H9 (cell line): ENCODE measurements around the gene MORF4L1. TPM values are rescaled to one million over a fixed set of nuclear protein-coding genes. Genes with fewer than 3 reads are reported as not detected.

ENCODE experiments used
- DNase-seq: peaks from one replicate; pipeline ENCODE4 v3.0.0-alpha.2; 2017
- H2AFZ ChIP-seq: one replicate; pipeline ENCODE4 v1.6.1; 2013; ENCODE audit warnings: mild to moderate bottlenecking, low read length, control low read depth, moderate library complexity
- H2AK5ac ChIP-seq: 2 replicates; pipeline ENCODE4 v1.6.1; 2013; ENCODE audit warnings: low read length, control low read depth, mixed read lengths; ENCODE audit not compliant: insufficient read length
- H2BK120ac ChIP-seq: one replicate; pipeline ENCODE4 v1.6.1; 2013; ENCODE audit warnings: low read depth, mild to moderate bottlenecking, low read length, control low read depth, inconsistent platforms; ENCODE audit not compliant: poor library complexity, severe bottlenecking
- H2BK12ac ChIP-seq: 2 replicates; pipeline ENCODE4 v1.6.1; 2013; ENCODE audit warnings: low read length, control low read depth, mixed read lengths, low read depth; ENCODE audit not compliant: insufficient read length
- H2BK15ac ChIP-seq: 2 replicates; pipeline ENCODE4 v1.6.1; 2013; ENCODE audit warnings: low read depth, low read length, control low read depth
- H2BK20ac ChIP-seq: one replicate; pipeline ENCODE4 v1.6.1; 2013; ENCODE audit warnings: low read depth, mild to moderate bottlenecking, low read length, control low read depth, inconsistent platforms; ENCODE audit not compliant: poor library complexity, severe bottlenecking
- H2BK5ac ChIP-seq: 2 replicates; pipeline ENCODE4 v1.6.1; 2013; ENCODE audit warnings: low read length, control low read depth, mixed read lengths; ENCODE audit not compliant: insufficient read length
- H3K14ac ChIP-seq: 2 replicates; pipeline ENCODE4 v1.6.1; 2013; ENCODE audit warnings: low read length, control low read depth; ENCODE audit not compliant: insufficient read depth
- H3K18ac ChIP-seq: 2 replicates; pipeline ENCODE4 v1.6.1; 2013; ENCODE audit warnings: low read depth, mild to moderate bottlenecking, mixed read lengths, low read length, control low read depth; ENCODE audit not compliant: insufficient read length
- H3K23ac ChIP-seq: 2 replicates; pipeline ENCODE4 v1.6.1; 2013; ENCODE audit warnings: low read length, control low read depth, mixed read lengths, low read depth; ENCODE audit not compliant: insufficient read length
- H3K23me2 ChIP-seq: 2 replicates; pipeline ENCODE4 v1.6.1; 2013; ENCODE audit warnings: low read depth, mild to moderate bottlenecking, mixed read lengths, low read length, control low read depth; ENCODE audit not compliant: insufficient read length, poor library complexity, severe bottlenecking
- H3K27ac ChIP-seq: 2 replicates; pipeline ENCODE4 v1.5.1; 2013; ENCODE audit warnings: low read length, control low read depth, mixed read lengths, low read depth; ENCODE audit not compliant: insufficient read length
- H3K27me3 ChIP-seq: 2 replicates; pipeline ENCODE4 v1.6.1; 2013; ENCODE audit warnings: low read length, control low read depth, inconsistent platforms; ENCODE audit not compliant: insufficient read depth
- H3K4ac ChIP-seq: 2 replicates; pipeline ENCODE4 v1.6.1; 2013; ENCODE audit warnings: low read depth, mild to moderate bottlenecking, control low read depth, inconsistent platforms, low read length, moderate library complexity
- H3K4me1 ChIP-seq: 2 replicates; pipeline ENCODE4 v1.6.1; 2013; ENCODE audit warnings: low read length, control low read depth, inconsistent platforms; ENCODE audit not compliant: insufficient read depth
- H3K4me2 ChIP-seq: 2 replicates; pipeline ENCODE4 v1.6.1; 2013; ENCODE audit warnings: low read length, control low read depth, mixed read lengths; ENCODE audit not compliant: insufficient read length, insufficient read depth
- H3K56ac ChIP-seq: 2 replicates; pipeline ENCODE4 v1.6.1; 2013; ENCODE audit warnings: low read depth, mild to moderate bottlenecking, mixed read lengths, low read length, control low read depth; ENCODE audit not compliant: insufficient read length
- H3K79me1 ChIP-seq: 2 replicates; pipeline ENCODE4 v1.6.1; 2013; ENCODE audit warnings: low read depth, mild to moderate bottlenecking, moderate library complexity, low read length, control low read depth, inconsistent platforms; ENCODE audit not compliant: insufficient read depth, poor library complexity, severe bottlenecking
- H3K79me2 ChIP-seq: 2 replicates; pipeline ENCODE4 v1.6.1; 2013; ENCODE audit warnings: low read length, control low read depth, inconsistent platforms; ENCODE audit not compliant: insufficient read depth
- H3K9ac ChIP-seq: 2 replicates; pipeline ENCODE4 v1.6.1; 2013; ENCODE audit warnings: low read length, control low read depth, mixed read lengths; ENCODE audit not compliant: insufficient read length; ENCODE audit errors: extremely low read depth
- H3K9me3 ChIP-seq: one replicate; pipeline ENCODE4 v1.6.1; 2013; ENCODE audit warnings: low read depth, low read length, inconsistent platforms; ENCODE audit not compliant: control insufficient read depth
- H3T11ph ChIP-seq: one replicate; pipeline ENCODE4 v1.6.1; 2013; ENCODE audit warnings: mild to moderate bottlenecking, low read length, control low read depth, inconsistent platforms
- H4K20me1 ChIP-seq: one replicate; pipeline ENCODE4 v1.6.1; 2013; ENCODE audit not compliant: control insufficient read depth, insufficient read length, insufficient read depth
- H4K5ac ChIP-seq: 2 replicates; pipeline ENCODE4 v1.6.1; 2013; ENCODE audit warnings: low read depth, mild to moderate bottlenecking, mixed read lengths, low read length, control low read depth; ENCODE audit not compliant: insufficient read length
- H4K8ac ChIP-seq: replicated peaks from 2 replicates; pipeline ENCODE4 v1.6.1; 2013; ENCODE audit warnings: low read length, control low read depth, mixed read lengths, low read depth; ENCODE audit not compliant: insufficient read length
- H4K91ac ChIP-seq: 2 replicates; pipeline ENCODE4 v1.6.1; 2013; ENCODE audit warnings: low read depth, mild to moderate bottlenecking, moderate library complexity, mixed read lengths, low read length, control low read depth; ENCODE audit not compliant: insufficient read length
- H3K27ac Mint-ChIP-seq, 3 experiments: 2 replicates in 2 of 3; 3 replicates in 1 of 3; pipeline ENCODE4 v1.8.0; 2020 to 2021; ENCODE audit warnings: mixed read lengths in 3 of 3, mild to moderate bottlenecking in 1 of 3, moderate library complexity in 1 of 3
- H3K27me3 Mint-ChIP-seq: 2 replicates; pipeline ENCODE4 v1.8.0; 2021; ENCODE audit warnings: low read depth, mild to moderate bottlenecking, moderate library complexity, mixed read lengths
- H3K36me3 Mint-ChIP-seq, 3 experiments: 2 replicates in 2 of 3; 3 replicates in 1 of 3; pipeline ENCODE4 v1.8.0; 2020 to 2021; ENCODE audit warnings: low read depth in 3 of 3, mixed read lengths in 3 of 3; ENCODE audit not compliant: insufficient read depth in 1 of 3
- H3K4me1 Mint-ChIP-seq, 2 experiments: 2 replicates each; pipeline ENCODE4 v1.8.0; 2020; ENCODE audit warnings: mixed read lengths in 2 of 2
- H3K4me3 Mint-ChIP-seq, 2 experiments: 2 replicates in 1 of 2; 3 replicates in 1 of 2; pipeline ENCODE4 v1.8.0; 2020 to 2021; ENCODE audit warnings: mild to moderate bottlenecking in 2 of 2, mixed read lengths in 2 of 2, moderate library complexity in 1 of 2
- H3K9me3 Mint-ChIP-seq, 2 experiments: 2 replicates in 1 of 2; 3 replicates in 1 of 2; pipeline ENCODE4 v1.8.0; 2020; ENCODE audit warnings: mild to moderate bottlenecking in 2 of 2, mixed read lengths in 2 of 2, moderate library complexity in 1 of 2
- WGBS: extraction: QIAGEN DNeasy Blood & Tissue Kit; methylation state at CpG from one replicate; pipeline ENCODE4 v1.1.7; 2013; ENCODE audit warnings: missing lambda C conversion rate, low lambda C conversion rate, mixed read lengths; ENCODE audit not compliant: insufficient read length; ENCODE audit errors: extremely low coverage; 5-methylcytosine and 5-hydroxymethylcytosine counted together
- total RNA-seq: library from RNA; stranded (reverse); gene quantifications from 2 replicates; pipeline ENCODE4 v1.2.1, GENCODE V29; 2021
- TF ChIP-seq, protein P1 (sequence below): fragments of 200-600 bp; sonication (generic); conservative IDR thresholded peaks from 3 replicates; pipeline ENCODE4 v1.8.0; 2021; ENCODE audit warnings: antibody characterized with exemption, mild to moderate bottlenecking

The MORF4L1 gene
- total RNA-seq, 1 experiment from 2014 or later: 544 TPM

DNA sequence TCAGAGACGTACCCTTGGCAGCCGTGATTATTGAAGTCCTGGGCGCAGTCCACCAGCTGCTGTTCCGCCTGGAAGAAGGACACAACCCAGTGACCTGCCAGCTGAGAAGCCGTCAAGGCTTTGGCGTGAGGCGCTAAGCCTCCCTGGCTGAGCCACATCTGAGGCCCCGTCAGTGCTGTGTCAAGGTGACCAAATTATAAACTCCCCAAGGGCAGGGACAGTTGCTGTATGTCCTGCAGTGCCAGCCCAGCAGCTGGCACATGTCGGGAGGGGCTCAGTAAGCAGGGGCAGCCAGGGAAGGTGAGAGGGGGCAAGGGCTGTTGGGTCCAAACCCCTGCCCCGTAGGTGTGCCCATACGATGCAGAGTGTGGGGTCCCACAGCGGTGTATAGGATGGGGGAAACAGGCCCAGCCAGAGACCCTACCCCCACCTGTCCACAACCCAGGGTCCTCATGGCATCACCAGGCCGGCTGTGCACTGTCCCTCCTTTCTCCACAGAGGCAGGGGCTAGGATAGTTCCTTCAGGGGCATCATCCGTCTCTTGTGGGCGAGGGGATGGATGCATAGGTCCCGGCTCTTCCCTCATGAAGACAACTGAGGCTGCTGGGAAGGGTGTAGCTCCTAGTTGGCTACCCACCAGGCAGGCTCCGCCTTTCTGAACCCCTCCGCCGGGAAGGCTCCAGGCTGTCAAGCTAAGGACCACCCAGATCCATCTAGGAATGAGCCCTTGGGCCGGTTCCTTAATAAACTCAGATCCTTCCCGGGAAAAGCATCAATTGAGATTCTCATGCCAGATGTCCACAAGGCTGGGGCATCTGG lies 59.0 kb downstream of the MORF4L1 start:
- Histone ChIP-seq H3K23me2 (no peaks in the 10 kb centered on the region), H3K4ac (no peak overlapping the region), H4K20me1 (no peaks in the 10 kb centered on the region), H3K23ac (no peak overlapping the region), H3T11ph (no peak overlapping the region), H2BK20ac (no peak overlapping the region), H3K79me2 (no peaks in the 10 kb centered on the region), H3K27me3 (no peaks in the 10 kb centered on the region), H2AK5ac (no peak overlapping the region), H3K27ac (no peak overlapping the region), H3K4me1 (no peaks in the 10 kb centered on the region), H2BK12ac (no peak overlapping the region), H3K56ac (no peak overlapping the region), H3K79me1 (no peaks in the 10 kb centered on the region), H3K9ac (no peak overlapping the region), H2BK5ac (no peak overlapping the region), H3K14ac (no peak overlapping the region; the same call in 1 of the 2 replicates), H2AFZ (no peak overlapping the region), H4K5ac (no peak overlapping the region), H3K9me3 (no peaks in the 10 kb centered on the region), H4K91ac (no peak overlapping the region), H3K18ac (no peak overlapping the region), H3K4me2 (no peak overlapping the region), H2BK15ac (no peak overlapping the region), H4K8ac (no peak overlapping the region), H2BK120ac (no peak overlapping the region)
- no CpG with 5 or more reads among the region's 21 CpGs for WGBS
- no peak overlapping the region for H3K4me3 Mint-ChIP-seq
- no peak overlapping the region for H3K27ac Mint-ChIP-seq
- H3K36me3 Mint-ChIP-seq: peaks cover 0 to 3% (median 0%) of the 10 kb centered on the region in 3 experiments; a peak in 4 of 7 replicates
- DNase-seq: no peak
- H3K9me3 Mint-ChIP-seq: no peaks in the 10 kb centered on the region; a peak in 1 of 5 replicates
- H3K27me3 Mint-ChIP-seq: peaks cover 7% of the 10 kb centered on the region
- TF ChIP-seq, protein P1, sequence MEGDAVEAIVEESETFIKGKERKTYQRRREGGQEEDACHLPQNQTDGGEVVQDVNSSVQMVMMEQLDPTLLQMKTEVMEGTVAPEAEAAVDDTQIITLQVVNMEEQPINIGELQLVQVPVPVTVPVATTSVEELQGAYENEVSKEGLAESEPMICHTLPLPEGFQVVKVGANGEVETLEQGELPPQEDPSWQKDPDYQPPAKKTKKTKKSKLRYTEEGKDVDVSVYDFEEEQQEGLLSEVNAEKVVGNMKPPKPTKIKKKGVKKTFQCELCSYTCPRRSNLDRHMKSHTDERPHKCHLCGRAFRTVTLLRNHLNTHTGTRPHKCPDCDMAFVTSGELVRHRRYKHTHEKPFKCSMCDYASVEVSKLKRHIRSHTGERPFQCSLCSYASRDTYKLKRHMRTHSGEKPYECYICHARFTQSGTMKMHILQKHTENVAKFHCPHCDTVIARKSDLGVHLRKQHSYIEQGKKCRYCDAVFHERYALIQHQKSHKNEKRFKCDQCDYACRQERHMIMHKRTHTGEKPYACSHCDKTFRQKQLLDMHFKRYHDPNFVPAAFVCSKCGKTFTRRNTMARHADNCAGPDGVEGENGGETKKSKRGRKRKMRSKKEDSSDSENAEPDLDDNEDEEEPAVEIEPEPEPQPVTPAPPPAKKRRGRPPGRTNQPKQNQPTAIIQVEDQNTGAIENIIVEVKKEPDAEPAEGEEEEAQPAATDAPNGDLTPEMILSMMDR: no peak
- H3K4me1 Mint-ChIP-seq: peaks cover 4% of the 10 kb centered on the region in 2 experiments; a peak in 2 of 4 replicates
